ENCODE results near the gene XK. TPM values are rescaled to one million over a fixed set of nuclear protein-coding genes. Genes with fewer than 3 reads are reported as not detected.

Gene XK
- total and polyA plus RNA-seq, 2 experiments from 2014 or later: 0.29 to 1.5 TPM

- no peaks in the 10 kb centered on the region for H4K20me1 ChIP-seq (replicated peaks; ENCODE audit: insufficient read depth)
- H3F3A ChIP-seq (replicated peaks; ENCODE audit: low read depth): no peaks in the 10 kb centered on the region
- TF ChIP-seq JUNB (IDR thresholded peaks at IDR 0.05; ENCODE audit: unreplicated experiment): no peak
- no peak for TF ChIP-seq REST (IDR thresholded peaks at IDR 0.05; ENCODE audit: unreplicated experiment)
- no peak for TF ChIP-seq STAT1 (IDR thresholded peaks at IDR 0.05; ENCODE audit: unreplicated experiment)
- TF ChIP-seq, protein P1, sequence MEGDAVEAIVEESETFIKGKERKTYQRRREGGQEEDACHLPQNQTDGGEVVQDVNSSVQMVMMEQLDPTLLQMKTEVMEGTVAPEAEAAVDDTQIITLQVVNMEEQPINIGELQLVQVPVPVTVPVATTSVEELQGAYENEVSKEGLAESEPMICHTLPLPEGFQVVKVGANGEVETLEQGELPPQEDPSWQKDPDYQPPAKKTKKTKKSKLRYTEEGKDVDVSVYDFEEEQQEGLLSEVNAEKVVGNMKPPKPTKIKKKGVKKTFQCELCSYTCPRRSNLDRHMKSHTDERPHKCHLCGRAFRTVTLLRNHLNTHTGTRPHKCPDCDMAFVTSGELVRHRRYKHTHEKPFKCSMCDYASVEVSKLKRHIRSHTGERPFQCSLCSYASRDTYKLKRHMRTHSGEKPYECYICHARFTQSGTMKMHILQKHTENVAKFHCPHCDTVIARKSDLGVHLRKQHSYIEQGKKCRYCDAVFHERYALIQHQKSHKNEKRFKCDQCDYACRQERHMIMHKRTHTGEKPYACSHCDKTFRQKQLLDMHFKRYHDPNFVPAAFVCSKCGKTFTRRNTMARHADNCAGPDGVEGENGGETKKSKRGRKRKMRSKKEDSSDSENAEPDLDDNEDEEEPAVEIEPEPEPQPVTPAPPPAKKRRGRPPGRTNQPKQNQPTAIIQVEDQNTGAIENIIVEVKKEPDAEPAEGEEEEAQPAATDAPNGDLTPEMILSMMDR (conservative IDR thresholded peaks at IDR 0.05; ENCODE audit: low read depth in 2 of 2): no peak
- TF ChIP-seq ZNF462 (CRISPR knock-in tag; IDR thresholded peaks at IDR 0.05): no peak
- TF ChIP-seq EZH2phosphoT487 (IDR thresholded peaks at IDR 0.05; ENCODE audit: unreplicated experiment): no peak
- no peak for TF ChIP-seq ZNF331 (CRISPR knock-in tag; IDR thresholded peaks at IDR 0.05; ENCODE audit: low read depth)
- TF ChIP-seq NANOG (IDR thresholded peaks at IDR 0.05; ENCODE audit: borderline replicate concordance): no peak
- no peak for TF ChIP-seq ZNF114 (CRISPR knock-in tag; IDR thresholded peaks at IDR 0.05)
- no peak for TF ChIP-seq POLR2AphosphoS5 (IDR thresholded peaks at IDR 0.05; ENCODE audit: low read depth)
- TF ChIP-seq, protein P2, sequence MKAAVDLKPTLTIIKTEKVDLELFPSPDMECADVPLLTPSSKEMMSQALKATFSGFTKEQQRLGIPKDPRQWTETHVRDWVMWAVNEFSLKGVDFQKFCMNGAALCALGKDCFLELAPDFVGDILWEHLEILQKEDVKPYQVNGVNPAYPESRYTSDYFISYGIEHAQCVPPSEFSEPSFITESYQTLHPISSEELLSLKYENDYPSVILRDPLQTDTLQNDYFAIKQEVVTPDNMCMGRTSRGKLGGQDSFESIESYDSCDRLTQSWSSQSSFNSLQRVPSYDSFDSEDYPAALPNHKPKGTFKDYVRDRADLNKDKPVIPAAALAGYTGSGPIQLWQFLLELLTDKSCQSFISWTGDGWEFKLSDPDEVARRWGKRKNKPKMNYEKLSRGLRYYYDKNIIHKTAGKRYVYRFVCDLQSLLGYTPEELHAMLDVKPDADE (IDR thresholded peaks at IDR 0.05): no peak
- no peak for TF ChIP-seq CREB1 (CRISPR knock-in tag; IDR thresholded peaks at IDR 0.05; ENCODE audit: low read depth)
- TF ChIP-seq EZH2 (IDR thresholded peaks at IDR 0.05; ENCODE audit: low read depth, unreplicated experiment): no peak
- Mint-ChIP-seq H3K9me3 (no peaks in the 10 kb centered on the region), H3K27me3 (ENCODE audit: insufficient read depth, low read depth, poor library complexity) (no peaks in the 10 kb centered on the region), H3K4me3 (no peak overlapping the region), H3K36me3 (ENCODE audit: low read depth) (no peaks in the 10 kb centered on the region), H3K4me1 (no peaks in the 10 kb centered on the region; the same call in 2 of the 3 replicates), H3K27ac (no peak overlapping the region)
- H3K79me2 ChIP-seq (replicated peaks; ENCODE audit: insufficient read depth): no peaks in the 10 kb centered on the region
- H3K4me1 ChIP-seq (ENCODE audit: insufficient read depth): no peaks in the 10 kb centered on the region
- no peaks in the 10 kb centered on the region for H3K27me3 ChIP-seq (ENCODE audit: insufficient read depth)
- ATAC-seq: no peak
- H3K36me3 ChIP-seq (ENCODE audit: insufficient read depth): no peaks in the 10 kb centered on the region
- H3K4me2 ChIP-seq: no peak overlapping the region
- H2AFZ ChIP-seq: no peak overlapping the region
- H3K9me2 ChIP-seq (ENCODE audit: insufficient read depth): no peaks in the 10 kb centered on the region
- H3K4me3 ChIP-seq: no peak overlapping the region
- no peak overlapping the region for H3K27ac ChIP-seq (ENCODE audit: low read depth)
- DNase-seq (ENCODE audit: low spot score): no peak
Observed at GRCh38 chrX:37658343-37659030, 27.1 kb upstream of the XK start.

All from GM23338 (cell line).